Measurements from ENCODE around the gene SHOC1.

DNA sequence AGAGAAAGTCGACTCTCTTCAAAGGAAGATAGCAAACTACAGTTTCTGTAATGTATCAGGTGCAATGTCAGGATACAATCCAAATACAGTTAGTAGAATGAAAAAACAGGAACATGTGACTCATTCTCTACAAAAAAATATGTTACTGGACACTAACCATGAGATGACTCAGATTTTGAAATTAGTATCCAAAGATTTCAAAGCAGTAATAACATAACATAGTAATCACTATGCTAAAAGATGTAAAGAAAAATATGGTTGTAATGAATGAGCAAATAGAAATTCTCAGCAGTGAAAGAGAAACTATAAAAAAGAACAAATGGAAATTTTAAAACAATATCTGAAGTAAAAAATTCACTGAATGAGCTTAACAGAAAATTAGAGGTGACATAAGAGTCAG, 42.3 kb downstream of the SHOC1 start:
- TF ChIP-seq POLR2A (IDR thresholded peaks at IDR 0.05; ENCODE audit: low read depth, low read length), result no peak
- TF ChIP-seq, protein P1, sequence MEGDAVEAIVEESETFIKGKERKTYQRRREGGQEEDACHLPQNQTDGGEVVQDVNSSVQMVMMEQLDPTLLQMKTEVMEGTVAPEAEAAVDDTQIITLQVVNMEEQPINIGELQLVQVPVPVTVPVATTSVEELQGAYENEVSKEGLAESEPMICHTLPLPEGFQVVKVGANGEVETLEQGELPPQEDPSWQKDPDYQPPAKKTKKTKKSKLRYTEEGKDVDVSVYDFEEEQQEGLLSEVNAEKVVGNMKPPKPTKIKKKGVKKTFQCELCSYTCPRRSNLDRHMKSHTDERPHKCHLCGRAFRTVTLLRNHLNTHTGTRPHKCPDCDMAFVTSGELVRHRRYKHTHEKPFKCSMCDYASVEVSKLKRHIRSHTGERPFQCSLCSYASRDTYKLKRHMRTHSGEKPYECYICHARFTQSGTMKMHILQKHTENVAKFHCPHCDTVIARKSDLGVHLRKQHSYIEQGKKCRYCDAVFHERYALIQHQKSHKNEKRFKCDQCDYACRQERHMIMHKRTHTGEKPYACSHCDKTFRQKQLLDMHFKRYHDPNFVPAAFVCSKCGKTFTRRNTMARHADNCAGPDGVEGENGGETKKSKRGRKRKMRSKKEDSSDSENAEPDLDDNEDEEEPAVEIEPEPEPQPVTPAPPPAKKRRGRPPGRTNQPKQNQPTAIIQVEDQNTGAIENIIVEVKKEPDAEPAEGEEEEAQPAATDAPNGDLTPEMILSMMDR (conservative IDR thresholded peaks at IDR 0.05; ENCODE audit: low read depth, low read length), result no peak
- no peak for TF ChIP-seq RCOR1 (IDR thresholded peaks at IDR 0.05; ENCODE audit: insufficient replicate concordance, low read length)
- TF ChIP-seq, protein P2, sequence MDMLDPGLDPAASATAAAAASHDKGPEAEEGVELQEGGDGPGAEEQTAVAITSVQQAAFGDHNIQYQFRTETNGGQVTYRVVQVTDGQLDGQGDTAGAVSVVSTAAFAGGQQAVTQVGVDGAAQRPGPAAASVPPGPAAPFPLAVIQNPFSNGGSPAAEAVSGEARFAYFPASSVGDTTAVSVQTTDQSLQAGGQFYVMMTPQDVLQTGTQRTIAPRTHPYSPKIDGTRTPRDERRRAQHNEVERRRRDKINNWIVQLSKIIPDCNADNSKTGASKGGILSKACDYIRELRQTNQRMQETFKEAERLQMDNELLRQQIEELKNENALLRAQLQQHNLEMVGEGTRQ (IDR thresholded peaks at IDR 0.05; ENCODE audit: low read depth, low read length), result peak; percentile 27; the same call in 1 of the 2 replicates
- TF ChIP-seq RAD21 (IDR thresholded peaks at IDR 0.05; ENCODE audit: low read length), result no peak
- TF ChIP-seq BHLHE40 (IDR thresholded peaks at IDR 0.05; ENCODE audit: low read depth, low read length), result no peak
- TF ChIP-seq RFX5 (IDR thresholded peaks at IDR 0.05; ENCODE audit: low read depth, low read length), result no peak

Measured in IMR-90 (cell line).